K562 (cell line): ENCODE data around the gene RBM20. TPM values are rescaled to one million over a fixed set of nuclear protein-coding genes. Genes with fewer than 3 reads are reported as not detected.

Experiments
- ATF3 ChIP-seq, 2 experiments: fragments of 450-650 bp in 1 of 2; sonication (generic) in 1 of 2; formaldehyde crosslinking in 1 of 2; IDR thresholded peaks in 1 of 2; conservative IDR thresholded peaks in 1 of 2; 2 replicates each; pipeline versions ENCODE4 v1.6.1 to v1.8.1; 2016 to 2023; ENCODE audit warnings: mild to moderate bottlenecking in 2 of 2, moderate library complexity in 2 of 2, inconsistent platforms in 1 of 2, missing genetic modification reagents in 1 of 2
- ATF7 ChIP-seq: fragments of 450-650 bp; IDR thresholded peaks from 2 replicates; pipeline ENCODE4 v1.7.1; 2014; ENCODE audit warnings: mild to moderate bottlenecking, moderate library complexity
- CUX1 ChIP-seq: fragments of 200-800 bp; sonication (Bioruptor generic); IDR thresholded peaks from 2 replicates; pipeline ENCODE4 v1.6.1; 2016; ENCODE audit warnings: missing genetic modification characterization, missing compliant biosample characterization
- HDAC3 ChIP-seq: fragments of 450-650 bp; IDR thresholded peaks from 2 replicates; pipeline ENCODE4 v1.6.1; 2018; ENCODE audit warnings: borderline replicate concordance, mild to moderate bottlenecking, moderate library complexity; ENCODE audit not compliant: partially characterized antibody
- PHF21A ChIP-seq: fragments of 450-650 bp; IDR thresholded peaks from 2 replicates; pipeline ENCODE4 v1.6.1; 2017; ENCODE audit warnings: low read depth, borderline replicate concordance
- PHTF2 ChIP-seq: fragments of 250-450 bp; sonication (Bioruptor Pico); IDR thresholded peaks from 2 replicates; pipeline ENCODE4 v1.5.0; 2021; ENCODE audit warnings: mild to moderate bottlenecking
- POLR2AphosphoS2 ChIP-seq: IDR thresholded peaks from 2 replicates; pipeline ENCODE4 v1.6.1; 2012; ENCODE audit warnings: low read length, improper control_type of control experiment
- POLR2AphosphoS5 ChIP-seq: IDR thresholded peaks from 2 replicates; pipeline ENCODE4 v1.6.1; 2011; ENCODE audit warnings: mild to moderate bottlenecking, low read depth, low read length, moderate library complexity; ENCODE audit not compliant: control insufficient read depth, insufficient read depth
- RBM25 ChIP-seq: fragments of 200-400 bp; formaldehyde crosslinking; IDR thresholded peaks from 2 replicates; pipeline ENCODE4 v1.6.1; 2018; ENCODE audit warnings: low read length, low read depth, moderate library complexity; ENCODE audit not compliant: severe bottlenecking
- TAF9B ChIP-seq: fragments of 450-650 bp; IDR thresholded peaks from 2 replicates; pipeline ENCODE4 v1.6.1; 2018; ENCODE audit warnings: mild to moderate bottlenecking; ENCODE audit not compliant: partially characterized antibody
- YBX1 ChIP-seq: fragments of 450-650 bp; IDR thresholded peaks from 2 replicates; pipeline ENCODE4 v1.7.1; 2016; ENCODE audit warnings: mild to moderate bottlenecking
- polyA plus RNA-seq, 8 experiments: library from polyadenylated mRNA; depleted of rRNA in 4 of 8; stranded (reverse) in 5 of 8; unstranded in 3 of 8; fragments of >200 nt; fragmentation: Nextera tagmentation in 2 of 8; fragmentation: Illumina TruSeq in 1 of 8; extraction: Ambion mirVana in 2 of 8; extraction: Trizol in 1 of 8; gene quantifications; 2 replicates each; pipeline versions ENCODE4 v1.2.1 to v1.2.3, GENCODE V29; 2011 to 2014; ENCODE audit warnings: inconsistent platforms in 1 of 8, missing spikeins in 1 of 8
- total RNA-seq, 7 experiments: library from RNA; depleted of rRNA in 6 of 7; stranded (reverse); fragments of >200 nt in 6 of 7; fragmentation: Illumina TruSeq in 2 of 7; extraction: Trizol in 2 of 7; gene quantifications; 2 replicates each; pipeline versions ENCODE4 v1.2.1 to v1.2.3, GENCODE V29; 2011 to 2021; ENCODE audit warnings: low replicate concordance in 1 of 7
- TF ChIP-seq, protein P1 (sequence below): fragments of 450-650 bp; IDR thresholded peaks from 2 replicates; pipeline ENCODE4 v1.7.1; 2018; ENCODE audit warnings: mild to moderate bottlenecking, low read depth; ENCODE audit not compliant: partially characterized antibody
- TF ChIP-seq, protein P2 (sequence below): sonication (generic); formaldehyde crosslinking; IDR thresholded peaks from 2 replicates; pipeline ENCODE4 v1.8.0; 2022; ENCODE audit warnings: mild to moderate bottlenecking, missing genetic modification reagents, borderline replicate concordance

Gene RBM20
- total and polyA plus RNA-seq, 9 of the 15 experiments (the other 6 are each of a cell fraction or from before 2014, with no cell fraction given) = 0.63 to 5.7 (median 3.2) TPM

- no peak for TF ChIP-seq CUX1 (CRISPR knock-in tag)
- no peak for TF ChIP-seq PHF21A
- 0 out of 2 replicates have a peak, but pooled peaks have one; percentile 56 for TF ChIP-seq ATF7
- TF ChIP-seq POLR2AphosphoS2 = no peak; the same call in 1 of the 2 replicates
- peak; percentile 32 for TF ChIP-seq HDAC3
- TF ChIP-seq TAF9B = peak; percentile 48
- TF ChIP-seq PHTF2 = no peak
- peak; percentile 23 for TF ChIP-seq POLR2AphosphoS5
- TF ChIP-seq, protein P1, sequence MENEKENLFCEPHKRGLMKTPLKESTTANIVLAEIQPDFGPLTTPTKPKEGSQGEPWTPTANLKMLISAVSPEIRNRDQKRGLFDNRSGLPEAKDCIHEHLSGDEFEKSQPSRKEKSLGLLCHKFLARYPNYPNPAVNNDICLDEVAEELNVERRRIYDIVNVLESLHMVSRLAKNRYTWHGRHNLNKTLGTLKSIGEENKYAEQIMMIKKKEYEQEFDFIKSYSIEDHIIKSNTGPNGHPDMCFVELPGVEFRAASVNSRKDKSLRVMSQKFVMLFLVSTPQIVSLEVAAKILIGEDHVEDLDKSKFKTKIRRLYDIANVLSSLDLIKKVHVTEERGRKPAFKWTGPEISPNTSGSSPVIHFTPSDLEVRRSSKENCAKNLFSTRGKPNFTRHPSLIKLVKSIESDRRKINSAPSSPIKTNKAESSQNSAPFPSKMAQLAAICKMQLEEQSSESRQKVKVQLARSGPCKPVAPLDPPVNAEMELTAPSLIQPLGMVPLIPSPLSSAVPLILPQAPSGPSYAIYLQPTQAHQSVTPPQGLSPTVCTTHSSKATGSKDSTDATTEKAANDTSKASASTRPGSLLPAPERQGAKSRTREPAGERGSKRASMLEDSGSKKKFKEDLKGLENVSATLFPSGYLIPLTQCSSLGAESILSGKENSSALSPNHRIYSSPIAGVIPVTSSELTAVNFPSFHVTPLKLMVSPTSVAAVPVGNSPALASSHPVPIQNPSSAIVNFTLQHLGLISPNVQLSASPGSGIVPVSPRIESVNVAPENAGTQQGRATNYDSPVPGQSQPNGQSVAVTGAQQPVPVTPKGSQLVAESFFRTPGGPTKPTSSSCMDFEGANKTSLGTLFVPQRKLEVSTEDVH = no peak
- TF ChIP-seq ATF3 (IDR thresholded peaks at IDR 0.05) = peak; percentile 47; the same call in 1 of the 2 replicates
- TF ChIP-seq ATF3 (CRISPR knock-in tag; conservative IDR thresholded peaks at IDR 0.05) = no peak
- TF ChIP-seq, protein P2, sequence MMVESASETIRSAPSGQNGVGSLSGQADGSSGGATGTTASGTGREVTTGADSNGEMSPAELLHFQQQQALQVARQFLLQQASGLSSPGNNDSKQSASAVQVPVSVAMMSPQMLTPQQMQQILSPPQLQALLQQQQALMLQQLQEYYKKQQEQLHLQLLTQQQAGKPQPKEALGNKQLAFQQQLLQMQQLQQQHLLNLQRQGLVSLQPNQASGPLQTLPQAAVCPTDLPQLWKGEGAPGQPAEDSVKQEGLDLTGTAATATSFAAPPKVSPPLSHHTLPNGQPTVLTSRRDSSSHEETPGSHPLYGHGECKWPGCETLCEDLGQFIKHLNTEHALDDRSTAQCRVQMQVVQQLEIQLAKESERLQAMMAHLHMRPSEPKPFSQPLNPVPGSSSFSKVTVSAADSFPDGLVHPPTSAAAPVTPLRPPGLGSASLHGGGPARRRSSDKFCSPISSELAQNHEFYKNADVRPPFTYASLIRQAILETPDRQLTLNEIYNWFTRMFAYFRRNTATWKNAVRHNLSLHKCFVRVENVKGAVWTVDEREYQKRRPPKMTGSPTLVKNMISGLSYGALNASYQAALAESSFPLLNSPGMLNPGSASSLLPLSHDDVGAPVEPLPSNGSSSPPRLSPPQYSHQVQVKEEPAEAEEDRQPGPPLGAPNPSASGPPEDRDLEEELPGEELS = no peak
- TF ChIP-seq YBX1 = no peak
- no peak for TF ChIP-seq RBM25
Measured at GRCh38 chr10:110872145-110872983, 228.2 kb downstream of the RBM20 start (continued).
